ENCODE measurements around the gene MRPL39.
"Not testable (repeated sequence)": the region's sequence is repeated elsewhere in the genome, so short reads cannot be mapped to it uniquely, and the experiment has no call there.

The MRPL39 gene

DNA sequence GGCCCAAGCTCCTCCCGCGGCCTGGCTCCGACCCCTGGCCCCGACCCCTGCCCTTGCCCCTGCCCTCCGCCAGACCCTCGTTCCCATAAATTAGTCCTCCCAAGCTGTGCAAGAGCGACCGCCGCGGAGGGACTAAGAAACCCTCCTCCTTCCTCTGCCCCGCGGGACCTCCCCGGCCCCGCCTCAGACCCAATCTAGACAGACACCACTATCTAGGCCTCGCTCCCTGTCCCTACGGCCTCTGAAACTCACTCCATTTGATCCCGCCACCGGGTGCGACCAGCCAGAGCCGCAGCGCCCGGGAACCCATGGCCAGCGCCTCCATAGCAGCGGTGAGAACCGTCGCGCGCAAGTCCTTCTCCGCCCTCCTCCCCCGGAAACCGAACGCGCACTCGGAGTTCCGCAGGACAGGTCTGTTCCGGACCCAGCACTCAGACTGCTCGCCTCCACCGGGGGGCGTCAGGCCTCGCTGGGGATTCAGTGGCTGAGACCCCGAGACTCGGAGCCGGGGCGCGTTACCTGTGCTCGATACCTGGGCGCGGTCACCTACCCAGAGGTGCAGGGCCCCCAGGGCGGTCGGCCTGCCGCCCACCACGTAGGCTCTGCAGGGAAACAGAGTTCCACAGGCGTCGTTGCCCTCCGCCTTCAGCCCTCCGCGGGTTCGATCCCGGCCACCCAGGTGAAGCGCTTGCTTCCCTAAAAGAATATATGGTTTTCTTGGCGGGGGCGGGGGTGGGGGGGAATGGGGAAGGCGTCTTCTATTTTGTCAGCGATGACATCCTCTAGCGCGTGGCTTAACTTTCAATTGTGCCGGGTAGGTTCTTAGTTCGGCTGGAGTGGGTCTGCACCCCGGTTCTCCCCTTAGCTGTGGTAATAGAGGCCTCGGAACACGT, at the start of gene MRPL39:
Gene MRPL39, minus strand, starts transcription at position 331 of the 893 bp plus-strand sequence. Its CDS starts 6 bp downstream, at position 325.
- DNase-seq: peak; percentile 79

DNA sequence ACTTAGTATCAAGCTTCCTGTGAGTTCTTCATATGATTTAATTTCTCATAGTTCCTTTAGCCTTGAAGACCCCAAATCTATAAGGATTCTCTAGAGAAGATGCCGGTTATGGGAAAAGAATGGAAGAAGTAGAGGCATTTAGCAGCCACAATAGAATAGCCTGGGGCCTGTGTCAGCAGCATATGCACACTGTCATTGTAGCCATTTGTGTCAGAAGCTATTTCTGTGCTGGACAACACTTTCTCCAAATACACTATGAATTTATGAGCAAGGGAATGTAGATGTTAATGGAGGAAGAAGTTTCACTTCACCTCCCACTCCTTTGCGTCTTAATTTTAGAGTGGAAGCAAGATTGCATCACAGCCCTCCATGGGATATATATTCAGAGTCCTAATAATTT, 49.1 kb upstream of the MRPL39 start:
- no peak for DNase-seq

DNA sequence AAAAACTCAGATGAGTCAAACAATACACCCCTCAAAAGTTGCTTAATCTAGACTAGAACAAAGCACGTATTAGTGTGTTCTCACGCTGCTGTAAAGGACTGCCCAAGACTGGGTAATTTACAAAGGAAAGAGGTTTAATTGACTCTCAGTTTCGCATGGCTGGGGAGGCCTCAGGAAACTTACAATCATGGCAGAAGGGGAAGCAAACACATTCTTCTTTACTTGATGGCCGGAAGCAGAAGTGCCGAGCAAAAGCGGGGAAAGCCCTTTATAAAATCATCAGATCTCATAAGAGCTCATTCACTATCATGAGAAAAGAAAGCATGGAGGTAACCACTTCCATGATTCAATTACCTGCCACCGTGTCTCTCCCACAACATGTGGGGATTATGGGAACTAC, 41.9 kb upstream of the MRPL39 start:
- peak; percentile 6 for DNase-seq

DNA sequence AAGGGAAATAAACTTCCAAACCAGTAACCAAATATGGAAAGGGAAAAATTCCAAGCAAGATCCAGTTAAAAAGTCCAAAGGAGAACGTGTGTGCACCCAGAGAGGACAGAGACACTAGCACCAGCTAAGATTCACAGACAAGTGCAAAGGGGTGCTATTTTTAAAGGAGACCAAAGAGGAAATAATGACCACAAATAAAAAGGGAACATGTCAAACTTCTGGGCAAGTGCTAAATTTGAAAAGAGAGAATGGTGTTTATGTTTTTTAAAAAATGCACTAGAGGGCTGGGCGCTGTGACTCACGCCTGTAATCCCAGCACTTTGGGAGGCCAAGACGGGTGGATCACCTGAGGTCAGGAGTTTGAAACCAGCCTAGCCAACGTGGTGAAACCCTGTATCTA, 40.4 kb upstream of the MRPL39 start:
- peak; percentile 33 for DNase-seq

DNA sequence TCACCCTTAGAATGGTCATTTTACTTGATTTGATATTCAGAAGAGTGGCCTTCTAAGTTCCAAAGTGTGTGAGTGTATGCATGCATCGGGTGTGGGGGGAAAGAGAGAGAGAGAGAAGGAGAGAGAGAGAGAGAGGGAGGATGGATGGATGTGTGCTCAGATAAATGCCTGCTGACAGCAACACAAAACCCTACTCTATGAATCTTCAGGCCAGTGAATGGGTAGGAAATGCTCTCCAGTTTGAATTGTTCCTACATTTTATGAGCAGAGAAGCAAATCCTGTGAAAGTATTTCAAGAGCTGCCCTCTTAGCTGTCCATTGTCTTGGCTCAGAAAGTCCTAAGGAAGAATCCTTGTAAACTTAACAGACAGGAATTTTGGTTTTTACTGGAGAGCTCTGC, 39.2 kb upstream of the MRPL39 start:
- DNase-seq: no peak

DNA sequence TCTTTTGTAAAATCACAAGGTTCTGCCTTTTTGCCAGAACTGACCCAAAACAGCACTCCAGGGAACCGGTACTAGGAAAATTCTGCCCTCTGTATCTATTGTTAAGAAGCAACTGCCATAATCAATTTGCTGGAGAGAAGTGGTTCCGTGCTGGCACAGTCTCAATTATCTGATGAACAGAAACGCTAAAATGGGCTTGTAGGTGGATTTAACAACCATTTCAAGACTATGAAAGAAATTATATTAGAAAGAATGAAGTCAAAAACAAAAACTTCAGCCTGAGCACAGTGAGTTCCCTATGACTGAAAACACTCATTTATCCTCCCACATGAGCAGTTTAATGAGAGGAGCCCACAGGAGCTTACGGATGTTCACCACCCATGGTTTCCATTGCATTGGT, 36.2 kb upstream of the MRPL39 start:
- no peak for DNase-seq

DNA sequence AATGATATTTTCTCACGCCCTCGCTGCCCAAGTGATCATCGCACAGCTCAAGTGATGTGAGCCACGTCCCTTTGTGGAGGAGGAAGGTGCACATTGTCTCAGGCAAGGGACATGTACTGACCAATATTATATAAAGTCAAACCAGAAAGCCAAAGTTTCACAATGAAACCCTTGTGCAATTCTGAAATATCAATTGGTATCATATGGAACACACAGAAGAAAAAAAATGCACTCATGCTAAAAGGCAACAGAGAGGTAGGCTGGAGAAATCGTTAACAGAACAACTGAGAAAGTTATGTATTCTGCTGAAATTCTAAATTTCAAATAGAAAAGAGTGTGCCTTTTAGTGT, 33.6 kb upstream of the MRPL39 start:
- no peak for DNase-seq

DNA sequence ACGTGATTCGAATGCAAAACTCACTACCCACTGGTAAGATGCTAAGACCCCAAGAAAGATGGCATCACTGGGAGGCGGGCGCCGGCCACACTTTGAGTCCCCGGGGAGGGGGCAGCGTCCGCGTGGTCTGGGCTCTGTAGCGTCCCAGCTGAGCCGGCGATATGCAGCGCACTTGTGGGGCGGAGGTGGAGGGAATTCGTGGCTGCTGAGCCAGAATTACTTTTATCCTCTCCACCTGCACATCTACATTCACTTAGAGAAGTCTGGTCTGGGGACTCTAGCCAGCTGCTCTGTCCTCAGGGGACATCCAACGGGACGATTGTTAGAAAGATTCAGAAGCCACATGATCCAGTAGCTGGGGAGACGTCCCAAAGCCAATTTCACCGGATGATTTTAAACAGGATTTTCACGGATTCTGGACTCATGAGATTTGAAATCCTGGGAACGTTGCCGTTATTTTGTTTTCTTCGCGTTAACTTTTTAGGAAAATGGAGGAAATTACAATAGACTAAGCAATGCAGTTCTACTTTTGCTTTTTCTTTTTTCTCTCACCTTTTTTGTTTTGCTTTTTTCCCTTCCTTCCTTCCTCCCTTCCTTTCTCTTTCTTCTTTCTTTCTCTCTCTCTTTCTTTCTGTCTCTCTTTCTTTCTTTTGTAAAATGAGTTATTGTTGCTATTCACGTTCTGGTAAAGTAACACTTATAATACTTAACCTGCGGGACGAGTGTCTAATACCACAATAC, 33.1 kb upstream of the MRPL39 start:
- no peak for DNase-seq

DNA sequence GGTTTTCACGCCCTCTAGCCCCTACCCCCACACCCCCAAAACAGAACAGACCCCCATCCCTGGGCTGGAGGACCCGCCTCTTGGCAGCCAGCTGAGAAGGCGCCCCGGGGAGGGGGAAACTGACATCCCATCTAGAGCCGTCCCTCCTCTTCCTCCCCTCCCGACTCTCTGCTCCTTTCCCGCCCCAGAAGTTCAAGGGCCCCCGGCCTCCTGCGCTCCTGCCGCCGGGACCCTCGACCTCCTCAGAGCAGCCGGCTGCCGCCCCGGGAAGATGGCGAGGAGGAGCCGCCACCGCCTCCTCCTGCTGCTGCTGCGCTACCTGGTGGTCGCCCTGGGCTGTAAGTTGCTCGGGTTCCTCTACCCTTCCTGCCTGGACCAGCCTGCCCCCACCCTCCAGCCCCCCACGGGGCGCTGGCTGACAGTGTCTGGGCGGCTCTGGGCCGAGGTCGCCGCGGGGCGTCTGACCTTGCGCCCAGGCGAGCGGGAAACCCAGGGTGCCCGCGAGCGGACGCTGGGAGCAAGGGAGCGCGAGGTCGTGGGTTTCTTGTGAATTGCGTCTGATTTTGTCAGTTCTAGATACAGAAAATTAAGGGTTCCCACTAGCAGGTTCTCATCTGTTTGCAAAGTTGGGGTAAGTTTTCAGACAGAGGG, 32.4 kb upstream of the MRPL39 start:
- DNase-seq: peak; percentile 2

DNA sequence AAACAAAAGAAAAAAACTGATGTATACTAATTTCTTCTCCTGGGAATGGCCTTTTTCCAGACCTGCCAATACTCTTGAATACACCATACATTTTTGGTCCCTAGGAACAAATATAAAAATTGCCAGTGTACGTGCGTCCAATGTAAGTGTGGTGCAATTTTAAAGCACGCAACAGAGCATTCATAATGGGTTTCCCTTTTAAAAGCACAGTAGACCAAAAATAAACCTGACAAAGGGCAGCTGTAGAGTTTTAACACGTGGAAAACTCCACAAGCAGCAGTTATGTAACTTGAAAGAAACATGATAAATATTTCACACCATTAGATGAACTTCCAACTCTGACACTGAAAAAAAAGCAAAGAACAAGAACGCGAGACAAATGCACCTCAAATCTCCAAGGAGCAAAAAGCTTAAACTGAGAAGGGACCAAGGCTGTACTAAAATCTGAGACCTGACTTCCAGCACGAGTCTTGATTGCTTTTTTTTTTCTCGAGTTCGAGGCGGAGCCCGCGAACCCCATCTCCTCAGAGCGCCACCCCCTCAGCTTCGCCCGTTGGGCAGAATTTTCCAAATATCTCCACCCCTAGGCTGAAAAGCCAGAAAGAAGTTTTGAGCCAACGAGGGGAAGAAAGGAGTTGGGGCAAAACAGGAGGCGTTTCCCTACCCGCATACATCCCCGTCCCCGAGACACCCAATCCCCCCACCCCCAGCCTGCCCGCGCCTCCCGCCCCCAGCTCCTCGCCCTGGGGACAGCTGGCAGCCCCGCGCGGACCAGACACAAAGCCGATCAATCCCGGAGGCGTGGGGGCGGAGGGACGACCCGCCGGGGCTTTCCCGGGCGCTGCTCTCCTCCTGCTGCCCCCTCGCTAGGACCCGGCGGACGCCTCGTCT, 31.6 kb upstream of the MRPL39 start, which contains the start of gene JAM2:
Gene JAM2, plus strand, starts transcription at position 599 of the 891 bp plus-strand sequence. CDS start 564 bp downstream, outside the sequence.
- no peak for DNase-seq

DNA sequence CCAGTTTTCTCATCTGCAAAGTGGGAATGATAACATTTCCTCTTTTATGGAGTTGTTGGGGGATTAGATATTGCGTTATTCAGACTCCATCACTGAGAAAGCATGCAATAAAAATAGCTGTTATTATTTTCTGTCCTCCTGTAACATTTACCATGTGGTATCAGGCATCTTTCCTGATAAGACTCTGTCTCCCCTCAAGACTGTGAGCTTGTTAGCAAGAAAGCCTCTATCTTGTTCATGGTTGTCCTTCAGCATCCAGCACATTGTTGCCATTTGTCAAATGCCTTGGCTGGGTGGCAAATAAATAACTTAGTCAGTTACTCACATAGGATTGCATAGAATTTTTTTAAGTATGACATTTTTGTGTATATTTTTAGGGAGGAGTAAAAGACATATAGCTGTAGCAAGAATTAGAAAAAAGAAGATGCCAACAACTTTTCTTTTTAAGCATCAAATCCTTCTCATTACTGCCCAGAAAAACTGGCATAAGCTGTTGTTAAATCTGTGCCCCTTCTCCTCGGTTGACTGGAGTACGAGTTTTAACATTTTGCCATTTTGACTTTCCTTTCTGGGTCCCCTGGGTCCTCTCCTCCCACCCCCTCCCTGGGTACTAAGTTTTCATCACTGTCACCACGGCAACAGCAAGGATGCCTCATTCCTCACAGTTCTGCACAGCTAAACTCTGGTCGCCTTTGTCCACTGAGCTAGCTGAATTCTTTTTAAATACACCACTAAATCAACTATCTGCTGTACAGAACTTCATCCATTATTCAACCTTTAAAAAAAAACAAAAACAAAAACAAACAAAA, 30.8 kb upstream of the MRPL39 start:
- DNase-seq: no peak

DNA sequence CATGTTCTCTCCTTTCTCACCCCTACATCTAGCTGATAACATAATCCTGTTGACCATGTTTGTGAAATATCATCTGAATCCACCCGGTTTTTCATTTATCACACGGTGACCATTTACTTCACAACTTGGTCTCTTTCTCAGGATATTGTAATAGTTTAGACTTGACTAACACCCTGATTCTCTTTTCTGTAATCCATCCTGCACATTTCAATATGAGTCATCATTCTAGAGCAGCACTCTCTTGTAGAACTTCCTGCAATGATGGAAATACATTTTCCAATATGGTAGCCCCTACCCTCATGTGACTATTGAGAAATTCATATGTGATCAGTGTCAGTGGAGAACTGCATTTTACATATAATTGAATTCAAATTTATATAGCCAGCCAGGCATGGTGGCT, 29.4 kb upstream of the MRPL39 start:
- DNase-seq: no peak

DNA sequence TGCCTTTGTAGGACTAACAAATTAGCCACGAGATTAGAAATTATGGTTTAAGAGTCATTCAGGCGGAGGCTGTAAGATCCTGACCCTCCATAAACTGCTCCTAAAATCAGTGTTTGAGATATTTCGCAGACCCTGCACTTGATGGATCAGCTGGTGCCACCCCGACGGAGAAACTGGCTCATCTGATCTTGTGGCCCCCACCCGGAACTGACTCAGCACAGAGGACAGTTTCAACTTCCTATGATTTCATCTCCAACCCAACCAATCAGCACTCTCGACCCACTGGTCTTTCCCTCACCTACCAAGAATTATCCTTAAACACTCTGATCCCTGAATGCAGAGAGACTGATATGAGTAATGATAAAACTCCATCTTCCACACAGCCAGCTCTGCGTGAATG, 28.0 kb upstream of the MRPL39 start:
- DNase-seq: no peak

DNA sequence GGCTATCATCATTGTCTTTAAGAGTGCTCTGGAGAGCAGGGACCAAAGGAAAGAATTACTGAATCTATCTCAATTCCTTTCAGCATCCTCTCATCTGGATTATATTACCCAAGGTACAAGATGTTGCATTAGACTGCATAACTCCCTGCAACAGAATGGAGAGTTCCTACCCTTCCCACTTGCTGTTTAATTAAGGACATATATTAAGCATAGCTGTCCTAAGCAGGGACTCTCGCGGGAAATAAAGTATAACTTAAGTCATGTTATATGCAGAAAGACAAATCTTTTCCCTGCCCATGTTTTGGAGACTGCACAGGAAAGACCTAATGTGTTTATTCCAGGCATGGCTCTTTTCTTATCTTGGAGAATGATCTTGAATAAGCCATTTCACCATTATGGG, 25.0 kb upstream of the MRPL39 start:
- DNase-seq: no peak

DNA sequence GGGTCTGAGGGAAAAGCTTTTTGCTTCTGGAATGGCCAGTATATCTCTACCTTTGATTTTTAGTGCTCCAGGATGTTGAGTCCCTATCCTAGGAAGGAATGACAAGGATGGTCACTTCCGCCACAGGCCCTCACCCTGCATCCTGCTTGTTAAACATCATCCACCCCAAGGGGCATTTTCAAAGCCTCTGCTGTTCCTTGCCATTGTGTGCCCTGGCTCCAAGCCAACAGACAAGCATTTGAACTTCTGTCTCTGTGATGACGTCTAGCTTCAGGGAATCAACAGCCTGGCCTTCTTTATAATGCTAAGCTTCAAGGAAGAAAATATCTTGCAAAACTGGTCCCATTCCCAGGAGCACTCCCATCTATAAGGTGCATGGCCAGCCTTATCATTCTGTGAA, 19.5 kb upstream of the MRPL39 start:
- no peak for DNase-seq

DNA sequence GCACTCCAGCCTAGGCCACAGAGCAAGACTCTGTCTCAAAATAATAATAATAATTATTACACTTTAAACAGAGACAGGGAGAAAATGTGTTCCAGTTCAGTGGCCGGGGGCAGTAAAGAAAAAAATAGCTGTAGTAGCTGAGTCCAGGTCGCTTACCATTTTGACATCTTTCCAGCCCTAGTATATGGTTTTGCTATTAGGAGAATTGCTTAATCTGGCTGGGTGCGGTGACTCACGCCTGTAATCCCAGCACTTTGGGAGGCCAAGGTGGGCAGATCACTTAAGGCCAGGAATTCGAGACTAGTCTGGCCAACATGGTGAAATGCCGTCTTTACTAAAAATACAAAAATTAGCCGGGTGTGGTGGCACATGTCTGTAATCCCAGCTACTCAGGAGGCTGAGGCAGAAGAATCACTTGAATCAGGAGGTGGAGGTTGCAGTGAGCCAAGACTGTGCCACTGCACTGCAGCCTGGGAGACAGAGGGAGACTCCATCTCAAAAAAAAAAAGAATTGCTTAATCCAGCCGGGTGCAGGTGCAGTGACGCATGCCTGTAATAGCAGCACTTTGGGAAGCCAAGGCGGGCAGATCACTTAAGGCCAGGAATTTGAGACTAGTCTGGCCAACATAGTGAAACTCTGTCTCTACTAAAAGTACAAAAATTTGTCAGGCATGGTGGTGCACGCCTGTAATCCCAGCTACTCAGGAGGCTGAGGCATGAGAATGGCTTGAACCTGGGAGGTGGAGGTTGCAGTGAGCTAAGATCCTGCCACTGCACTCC, 18.7 kb upstream of the MRPL39 start:
- DNase-seq: not testable (repeated sequence)

DNA sequence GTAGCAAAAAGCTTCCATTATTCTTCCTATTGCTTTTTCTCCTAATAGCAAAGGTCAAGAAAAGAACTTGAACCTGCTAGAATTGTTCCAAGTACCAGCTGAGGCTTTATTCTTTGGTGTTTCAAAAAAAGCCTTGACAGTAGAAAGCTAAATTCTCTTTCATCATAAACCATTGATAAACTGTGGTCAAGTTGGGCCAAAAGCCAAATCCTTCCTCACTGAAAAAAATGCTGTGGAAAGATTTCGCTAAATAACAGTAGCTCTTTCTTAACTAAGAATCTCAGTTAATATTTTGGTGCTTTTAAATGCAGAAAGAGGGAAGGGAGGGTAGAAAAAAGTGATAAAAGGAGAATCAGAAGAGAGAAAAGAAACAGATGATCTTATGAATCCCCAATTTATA, 17.8 kb upstream of the MRPL39 start:
- no peak for DNase-seq

DNA sequence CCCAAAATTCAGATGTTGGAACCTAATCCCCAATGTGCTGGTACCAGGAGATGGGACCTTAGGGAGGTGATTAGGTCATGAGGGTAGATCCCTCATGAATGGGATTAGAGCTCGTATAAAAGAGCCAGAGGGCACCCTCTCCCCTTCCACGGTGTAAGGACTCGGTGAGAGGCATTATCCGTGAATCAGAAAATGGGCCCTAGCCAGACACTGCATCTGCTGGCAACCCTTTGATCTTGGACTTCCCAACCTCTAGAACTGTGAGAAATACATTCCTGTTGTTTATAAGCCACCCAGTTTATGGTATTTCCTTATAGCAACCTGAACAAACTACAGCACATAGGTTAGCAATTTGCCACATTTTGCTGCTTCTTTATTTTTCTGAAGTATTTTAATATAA, 17.2 kb upstream of the MRPL39 start:
- no peak for DNase-seq

DNA sequence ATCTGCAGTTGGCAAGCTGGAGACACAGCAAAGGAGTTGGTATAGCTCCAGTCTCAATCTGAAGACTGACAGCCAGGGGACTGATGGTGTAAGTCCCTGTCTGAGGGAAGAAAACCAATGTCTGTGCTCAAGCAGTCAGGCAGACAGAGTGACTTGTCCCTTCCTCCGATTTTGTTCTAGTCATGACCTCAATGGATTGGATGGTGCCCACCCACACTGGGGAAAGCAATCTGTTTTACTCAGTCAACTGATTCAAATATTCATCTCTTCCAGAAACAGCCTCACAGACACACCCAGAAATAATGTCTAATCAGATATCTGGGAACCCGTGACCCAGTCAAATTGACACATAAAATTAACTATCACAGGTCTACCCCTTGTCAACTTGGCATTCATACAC, 11.9 kb upstream of the MRPL39 start:
- DNase-seq: no peak

DNA sequence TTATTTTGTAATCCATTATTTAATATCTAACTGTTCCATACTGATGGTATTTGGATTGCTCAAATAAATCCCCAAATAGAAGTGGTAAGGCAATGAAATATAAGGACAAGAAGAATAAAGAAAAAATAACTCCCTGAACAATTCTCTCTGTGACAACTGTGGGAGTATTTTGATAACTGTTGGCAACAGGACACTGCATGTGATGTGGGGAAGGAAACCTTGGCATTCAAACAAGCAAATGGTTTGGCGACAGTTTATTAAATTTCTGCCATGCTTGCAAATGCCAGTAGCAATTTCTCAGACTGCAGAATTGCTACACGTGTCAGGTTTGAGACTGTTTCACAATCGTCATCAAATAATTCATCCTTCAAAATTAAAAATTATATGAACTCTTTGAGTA, 8.6 kb upstream of the MRPL39 start:
- DNase-seq: no peak

DNA sequence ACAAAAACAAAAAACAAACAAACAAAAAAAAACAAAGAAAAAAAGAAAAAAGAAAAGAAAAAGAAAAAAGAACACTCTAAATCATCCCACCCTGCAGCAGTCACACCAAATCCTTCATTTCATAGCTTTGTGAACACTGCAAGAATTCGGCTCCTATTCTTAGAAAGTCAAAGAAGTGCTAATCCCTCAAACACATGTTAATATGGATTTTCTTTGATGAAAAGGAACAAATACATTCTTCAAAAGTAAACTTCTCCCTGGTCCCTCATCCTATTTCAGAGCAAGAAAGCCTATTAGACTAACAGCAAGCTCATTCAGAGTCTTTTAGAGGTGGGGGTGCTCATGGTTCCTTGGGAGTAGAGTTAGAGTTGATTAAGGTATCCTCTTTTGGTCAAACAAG, 7.2 kb upstream of the MRPL39 start:
- no peak for DNase-seq

Data from GDM1 (cell line).